ENCODE results near the gene RPE65.
"Not testable (repeated sequence)": the region's sequence is repeated elsewhere in the genome, so short reads cannot be mapped to it uniquely, and the experiment has no call there.

Gene RPE65

GRCh38 chr1:68490046-68490651, 40.4 kb upstream of the RPE65 start:
- no peak overlapping the region for H3K4me3 ChIP-seq (ENCODE audit: control insufficient read depth, low read depth, low read length)
- no peak for TF ChIP-seq CTCF (IDR thresholded peaks at IDR 0.05; ENCODE audit: control insufficient read depth, insufficient read depth, low read depth, low read length, missing control alignments)
- no peak for DNase-seq (ENCODE audit: low read depth)

DNA sequence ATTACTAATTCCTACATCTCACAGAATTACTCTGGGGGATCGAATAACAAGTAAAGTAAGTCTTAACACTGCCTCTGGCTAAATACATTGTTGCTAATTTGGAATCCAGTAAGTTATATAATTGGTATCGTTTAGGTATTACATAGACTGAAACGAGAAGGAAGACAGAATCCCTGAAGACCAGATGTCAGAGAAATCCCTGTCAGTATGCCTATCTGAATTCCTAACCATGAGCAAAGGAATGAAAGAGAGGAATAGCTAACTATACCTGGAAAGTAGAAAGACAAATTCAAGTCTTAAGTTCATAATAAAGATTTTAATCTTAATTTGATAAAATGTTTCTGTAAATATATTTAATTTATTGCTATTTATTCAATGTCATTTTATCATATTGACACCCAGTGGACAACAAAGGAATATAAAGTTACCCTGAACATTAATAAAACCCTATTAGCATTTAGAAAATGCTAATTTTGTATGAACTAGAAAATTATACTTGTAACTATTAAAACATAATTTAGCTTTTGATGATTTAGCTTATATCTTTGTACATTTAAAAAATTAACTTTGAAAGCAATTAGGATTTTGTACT, 35.8 kb upstream of the RPE65 start:
- DNase-seq (ENCODE audit: low read depth) = no peak
- no peak for TF ChIP-seq CTCF (IDR thresholded peaks at IDR 0.05; ENCODE audit: control insufficient read depth, insufficient read depth, low read depth, low read length, missing control alignments)
- no peak overlapping the region for H3K4me3 ChIP-seq (ENCODE audit: control insufficient read depth, low read depth, low read length)

DNA sequence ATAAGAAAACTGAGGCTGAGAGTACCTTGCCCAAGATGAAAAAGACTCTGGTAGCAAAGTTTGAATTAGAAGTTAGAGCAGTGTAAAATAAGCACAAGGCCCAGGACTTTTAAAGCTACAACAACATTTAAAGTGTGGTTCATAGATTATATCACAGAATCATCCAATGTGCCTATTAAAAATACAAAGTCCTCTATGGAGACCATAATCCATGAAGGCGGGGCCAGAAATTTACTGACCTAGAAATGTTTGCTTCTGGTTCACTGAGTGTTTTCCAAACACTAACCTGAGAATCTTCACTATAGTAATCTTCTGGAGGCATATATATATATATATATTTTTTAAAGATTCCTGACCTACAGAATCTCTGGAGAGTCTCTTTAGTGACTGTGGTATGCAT, 34.9 kb upstream of the RPE65 start:
- H3K4me3 ChIP-seq (ENCODE audit: control insufficient read depth, low read depth, low read length) = no peak overlapping the region
- TF ChIP-seq CTCF (IDR thresholded peaks at IDR 0.05; ENCODE audit: control insufficient read depth, insufficient read depth, low read depth, low read length, missing control alignments) = no peak
- DNase-seq (ENCODE audit: low read depth) = no peak

GRCh38 chr1:68481041-68481440, 31.3 kb upstream of the RPE65 start:
- H3K4me3 ChIP-seq (ENCODE audit: control insufficient read depth, low read depth, low read length) = no peak overlapping the region
- TF ChIP-seq CTCF (IDR thresholded peaks at IDR 0.05; ENCODE audit: control insufficient read depth, insufficient read depth, low read depth, low read length, missing control alignments) = no peak
- no peak for DNase-seq (ENCODE audit: low read depth)

GRCh38 chr1:68479501-68479900, 29.7 kb upstream of the RPE65 start:
- DNase-seq (ENCODE audit: low read depth) = no peak
- no peak for TF ChIP-seq CTCF (IDR thresholded peaks at IDR 0.05; ENCODE audit: control insufficient read depth, insufficient read depth, low read depth, low read length, missing control alignments)
- H3K4me3 ChIP-seq (ENCODE audit: control insufficient read depth, low read depth, low read length) = no peak overlapping the region

GRCh38 chr1:68478662-68479061, 28.9 kb upstream of the RPE65 start:
- no peak overlapping the region for H3K4me3 ChIP-seq (ENCODE audit: control insufficient read depth, low read depth, low read length)
- no peak for TF ChIP-seq CTCF (IDR thresholded peaks at IDR 0.05; ENCODE audit: control insufficient read depth, insufficient read depth, low read depth, low read length, missing control alignments)
- no peak for DNase-seq (ENCODE audit: low read depth)

DNA sequence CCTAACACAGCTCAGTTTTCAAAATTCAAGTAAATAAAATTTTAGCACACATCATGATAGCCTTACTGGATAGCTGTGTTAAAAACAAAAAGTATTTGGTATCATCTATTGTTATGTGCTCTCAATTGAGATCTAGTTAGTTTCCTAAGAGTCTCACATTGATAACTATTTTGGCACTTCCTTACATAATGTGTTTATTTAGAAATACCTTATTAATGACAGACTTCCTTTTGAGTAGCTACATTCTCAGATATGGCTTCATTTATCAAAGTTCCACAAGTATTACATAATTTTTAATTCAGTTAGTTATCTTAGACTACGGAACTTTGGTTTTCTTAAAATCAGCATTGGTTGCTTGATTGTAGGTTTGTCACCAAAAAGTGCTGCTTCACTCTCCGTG, 26.9 kb upstream of the RPE65 start:
- DNase-seq (ENCODE audit: low read depth); H3K4me3 ChIP-seq (ENCODE audit: control insufficient read depth, low read depth, low read length): not testable (repeated sequence)

Measured in AG09309 (cell line).